OCI-LY3 (cell line): Measurements from ENCODE around the gene TIMP3.

Source experiments
- EZH2phosphoT487 ChIP-seq: fragments of 200-600 bp; shearing (Covaris generic); IDR thresholded peaks from 2 replicates; pipeline ENCODE4 v1.6.1; 2018; ENCODE audit warnings: antibody characterized with exemption, mixed run types, low read depth
- TF ChIP-seq, protein P1 (sequence below): fragments of 200-600, 300-600 bp; sonication (generic); IDR thresholded peaks from 2 replicates; pipeline ENCODE4 v1.5.1; 2014; ENCODE audit warnings: antibody characterized with exemption, low read length, low read depth

- TF ChIP-seq, protein P1, sequence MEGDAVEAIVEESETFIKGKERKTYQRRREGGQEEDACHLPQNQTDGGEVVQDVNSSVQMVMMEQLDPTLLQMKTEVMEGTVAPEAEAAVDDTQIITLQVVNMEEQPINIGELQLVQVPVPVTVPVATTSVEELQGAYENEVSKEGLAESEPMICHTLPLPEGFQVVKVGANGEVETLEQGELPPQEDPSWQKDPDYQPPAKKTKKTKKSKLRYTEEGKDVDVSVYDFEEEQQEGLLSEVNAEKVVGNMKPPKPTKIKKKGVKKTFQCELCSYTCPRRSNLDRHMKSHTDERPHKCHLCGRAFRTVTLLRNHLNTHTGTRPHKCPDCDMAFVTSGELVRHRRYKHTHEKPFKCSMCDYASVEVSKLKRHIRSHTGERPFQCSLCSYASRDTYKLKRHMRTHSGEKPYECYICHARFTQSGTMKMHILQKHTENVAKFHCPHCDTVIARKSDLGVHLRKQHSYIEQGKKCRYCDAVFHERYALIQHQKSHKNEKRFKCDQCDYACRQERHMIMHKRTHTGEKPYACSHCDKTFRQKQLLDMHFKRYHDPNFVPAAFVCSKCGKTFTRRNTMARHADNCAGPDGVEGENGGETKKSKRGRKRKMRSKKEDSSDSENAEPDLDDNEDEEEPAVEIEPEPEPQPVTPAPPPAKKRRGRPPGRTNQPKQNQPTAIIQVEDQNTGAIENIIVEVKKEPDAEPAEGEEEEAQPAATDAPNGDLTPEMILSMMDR = no peak
- TF ChIP-seq EZH2phosphoT487 = no peak
Measured at GRCh38 chr22:32806296-32806695, 4.8 kb downstream of the TIMP3 start.
